Measurements from ENCODE around the gene HEXB. TPM values are rescaled to one million over a fixed set of nuclear protein-coding genes. Genes with fewer than 3 reads are reported as not detected.
"Not testable (repeated sequence)": the region's sequence is repeated elsewhere in the genome, so short reads cannot be mapped to it uniquely, and the experiment has no call there.

Gene HEXB
- total and polyA plus RNA-seq, 2 donors (not counting 3 experiments of a cell fraction or from before 2014, with no cell fraction given) = 128 to 182 TPM

- FAIRE-seq, CTCF ChIA-PET: not testable (repeated sequence)
Measured at GRCh38 chr5:74679300-74679699, 5.7 kb upstream of the HEXB start.

GRCh38 chr5:74679966-74680365 lies 5.1 kb upstream of the HEXB start:
- Histone ChIP-seq H3K9ac (replicated peaks; ENCODE audit: extremely low read depth, insufficient read depth, low read length) (no peak overlapping the region), H3K27ac (ENCODE audit: insufficient read depth, low read depth, low read length) (no peak overlapping the region), H3K9me1 (replicated peaks; ENCODE audit: control insufficient read depth, extremely low read depth, insufficient read depth, low read length) (no peaks in the 10 kb centered on the region), H3K79me2 (ENCODE audit: control insufficient read depth, insufficient read depth, low read length) (no peaks in the 10 kb centered on the region), H3K36me3 (ENCODE audit: control insufficient read depth in 2 of 2, extremely low read depth in 1 of 2, insufficient read depth in 2 of 2, low read length in 2 of 2) (no peaks in the 10 kb centered on the region), H3K9me3 (replicated peaks; ENCODE audit: control insufficient read depth, insufficient read depth, low read length) (no peaks in the 10 kb centered on the region), H3K4me2 (ENCODE audit: insufficient read depth, low read length) (peak overlapping the region; percentile 31), H2AFZ (ENCODE audit: low read depth, low read length) (peak overlapping the region; percentile 44), H3K4me3 (replicated peaks in 1 of 3; ENCODE audit: insufficient read depth in 1 of 3, low read depth in 1 of 3, low read length in 3 of 3) (no peak overlapping the region), H3K27me3 (ENCODE audit: control insufficient read depth in 2 of 2, insufficient read depth in 2 of 2, low read length in 2 of 2) (no peaks in the 10 kb centered on the region), H4K20me1 (replicated peaks; ENCODE audit: control insufficient read depth, extremely low read depth, insufficient read depth, low read length) (no peaks in the 10 kb centered on the region), H3K4me1 (ENCODE audit: control insufficient read depth, extremely low read depth, insufficient read depth, low read length) (peaks cover 5% of the 10 kb centered on the region)
- intact Hi-C loops (cut with micrococcal nuclease) = no loop called here
- BruUV-seq (replicated peaks) = no TSS peak
- ChIA-PET POLR2A (no interaction called here), CTCF (no interaction called here)
- FAIRE-seq (peak; percentile 63), DNase-seq (ENCODE audit: low read depth, low spot score) (peak; percentile 17)
- TF ChIP-seq EZH2 (IDR thresholded peaks at IDR 0.05; ENCODE audit: borderline replicate concordance, low read depth, low read length, severe bottlenecking) (no peak), FOS (IDR thresholded peaks at IDR 0.05; ENCODE audit: borderline replicate concordance, insufficient read depth, low read length) (peak; percentile 31)
- dilution Hi-C loops (cut with MboI; ENCODE audit: extremely low pct_ligation_motif_present, low sequenced_read_pairs) = no loop called here

More at GRCh38 chr5:74679300-74679699, 5.7 kb upstream of the HEXB start:
- H3K4me1 ChIP-seq (ENCODE audit: control insufficient read depth, extremely low read depth, insufficient read depth, low read length); H3K4me3 ChIP-seq (replicated peaks in 1 of 3; ENCODE audit: insufficient read depth in 1 of 3, low read depth in 1 of 3, low read length in 3 of 3); H4K20me1 ChIP-seq (replicated peaks; ENCODE audit: control insufficient read depth, extremely low read depth, insufficient read depth, low read length); H2AFZ ChIP-seq (ENCODE audit: low read depth, low read length); intact Hi-C loops (cut with micrococcal nuclease); POLR2A ChIA-PET; dilution Hi-C loops (cut with MboI; ENCODE audit: extremely low pct_ligation_motif_present, low sequenced_read_pairs); H3K9me3 ChIP-seq (replicated peaks; ENCODE audit: control insufficient read depth, insufficient read depth, low read length); H3K9me1 ChIP-seq (replicated peaks; ENCODE audit: control insufficient read depth, extremely low read depth, insufficient read depth, low read length); BruUV-seq (replicated peaks); H3K36me3 ChIP-seq (ENCODE audit: control insufficient read depth in 2 of 2, extremely low read depth in 1 of 2, insufficient read depth in 2 of 2, low read length in 2 of 2); H3K9ac ChIP-seq (replicated peaks; ENCODE audit: extremely low read depth, insufficient read depth, low read length); DNase-seq (ENCODE audit: low read depth, low spot score); H3K27ac ChIP-seq (ENCODE audit: insufficient read depth, low read depth, low read length); H3K27me3 ChIP-seq (ENCODE audit: control insufficient read depth in 2 of 2, insufficient read depth in 2 of 2, low read length in 2 of 2); H3K4me2 ChIP-seq (ENCODE audit: insufficient read depth, low read length); H3K79me2 ChIP-seq (ENCODE audit: control insufficient read depth, insufficient read depth, low read length): not testable (repeated sequence)
